DMS53 treated with DMSO at 0.1 percent for 48 hours (cell line): ENCODE measurements around the gene POMGNT1.

Source experiments
- DNase-seq: peaks from one replicate; lab custom pipeline; 2025; ENCODE audit not compliant: unreplicated experiment; lab: John Stamatoyannopoulos, UW

POMGNT1 gene

DNA sequence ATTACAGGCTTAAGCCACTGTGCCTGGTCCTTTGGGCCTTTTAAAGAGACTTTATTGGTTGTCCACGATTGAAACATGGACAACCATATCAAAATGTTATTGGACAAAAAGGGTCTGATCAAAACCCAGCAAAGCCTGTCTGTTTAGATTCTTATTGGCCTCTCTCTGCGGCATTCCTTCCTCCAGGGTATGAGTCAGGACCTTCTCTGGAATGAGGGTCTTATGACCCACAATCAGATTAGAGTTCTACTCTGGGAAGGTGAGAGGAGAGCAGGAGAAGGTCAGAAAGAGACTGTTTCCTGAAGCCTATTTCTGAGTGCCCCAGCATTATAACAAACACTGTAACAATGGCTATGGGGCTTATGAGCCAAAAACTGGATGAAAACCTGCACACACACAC lies 12.8 kb upstream of the POMGNT1 start:
- no peak for DNase-seq

DNA sequence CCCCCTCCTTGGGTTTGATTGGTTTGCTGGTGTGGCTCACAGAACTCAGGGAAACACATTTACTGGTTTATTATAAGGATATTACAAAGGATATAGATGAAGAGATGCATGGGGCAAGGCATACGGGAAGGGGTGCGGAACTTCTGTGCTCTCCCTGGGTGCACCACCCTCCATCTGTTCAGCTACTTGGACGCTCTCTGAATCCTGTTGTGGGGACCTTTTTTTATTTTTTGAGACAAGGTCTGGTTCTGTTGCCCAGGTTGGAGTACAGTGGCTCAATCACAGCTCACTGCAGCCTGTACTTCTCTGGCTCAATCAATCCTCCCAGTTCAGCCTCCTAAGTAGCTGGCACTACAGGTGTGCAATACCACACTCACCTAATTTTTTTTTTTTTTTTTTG lies 12.3 kb upstream of the POMGNT1 start:
- no peak for DNase-seq

DNA sequence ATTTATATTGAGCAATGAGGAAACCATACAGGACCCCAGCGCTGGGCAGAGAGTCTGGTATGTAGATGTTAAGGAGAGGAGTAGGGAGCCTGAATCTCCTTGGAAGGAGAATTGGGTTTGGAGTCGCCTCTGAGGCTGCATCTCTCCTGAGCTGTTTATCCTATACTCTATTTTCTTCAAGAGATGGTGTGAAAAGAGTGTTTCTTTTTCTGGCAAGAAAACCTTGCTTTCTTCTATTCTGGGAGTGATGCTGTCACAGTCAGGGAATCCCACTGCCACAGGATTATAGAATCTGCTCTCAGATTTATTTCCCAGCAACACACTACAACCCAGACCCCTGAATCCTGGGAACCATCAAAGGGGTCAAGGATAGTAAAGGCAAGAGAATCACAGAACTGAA lies 8.2 kb upstream of the POMGNT1 start:
- DNase-seq, result no peak

DNA sequence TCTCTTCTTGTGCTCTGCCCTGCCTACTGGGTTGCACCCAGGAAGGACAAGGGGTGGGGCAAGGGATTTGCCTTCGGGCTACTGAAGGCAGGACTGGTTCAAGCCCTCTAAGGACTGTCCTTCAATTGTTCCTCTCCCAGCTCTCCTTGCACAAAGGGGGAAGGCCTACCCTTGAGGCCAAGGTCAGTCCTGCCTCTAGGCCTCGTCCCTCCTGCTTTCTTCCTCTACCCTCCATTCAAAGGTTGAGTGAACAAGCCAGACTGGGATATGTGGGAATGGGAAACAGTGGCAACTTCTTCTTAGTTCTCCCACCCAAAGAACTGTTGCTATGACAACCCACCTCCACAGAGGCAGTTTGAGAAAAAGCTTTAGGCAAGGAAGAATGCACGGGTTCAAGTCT lies 7.6 kb upstream of the POMGNT1 start:
- DNase-seq, result no peak

DNA sequence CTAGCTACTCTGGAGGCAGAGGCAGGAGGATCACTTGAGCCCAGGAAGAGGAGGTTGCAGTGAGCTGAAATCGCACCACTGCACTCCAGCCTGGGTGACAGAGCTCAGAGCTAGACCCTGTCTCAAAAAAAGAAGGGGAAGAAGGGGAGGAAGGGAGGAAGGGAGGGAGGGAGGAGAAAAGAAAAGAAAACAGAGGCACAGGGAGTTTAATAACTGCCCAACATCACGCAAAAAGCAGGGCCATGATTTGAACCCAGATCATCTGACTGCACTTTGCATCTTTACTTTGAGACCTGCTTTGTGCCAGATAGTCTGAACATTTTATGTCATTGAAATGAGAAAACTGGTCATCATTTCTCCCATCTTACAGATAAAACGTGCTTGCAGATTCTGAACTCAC lies 6.9 kb upstream of the POMGNT1 start:
- DNase-seq, result no peak

DNA sequence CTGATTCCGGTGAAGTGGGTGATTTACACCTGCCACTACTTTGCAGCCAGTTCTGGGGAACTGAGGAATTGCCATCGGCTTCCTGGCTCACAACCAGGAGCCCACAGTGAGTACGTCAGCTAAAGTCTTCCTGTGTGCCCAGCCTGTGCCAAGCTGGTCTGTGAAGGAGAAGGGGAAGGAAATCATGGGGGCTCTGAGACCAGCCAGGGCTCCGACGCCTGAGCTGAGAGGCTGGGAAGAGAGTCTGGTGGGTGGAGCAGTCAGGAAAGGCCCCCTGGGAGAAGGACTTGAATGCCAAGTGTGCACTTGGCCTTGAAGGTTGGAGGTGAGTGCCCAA lies 6.1 kb upstream of the POMGNT1 start:
- no peak for DNase-seq

DNA sequence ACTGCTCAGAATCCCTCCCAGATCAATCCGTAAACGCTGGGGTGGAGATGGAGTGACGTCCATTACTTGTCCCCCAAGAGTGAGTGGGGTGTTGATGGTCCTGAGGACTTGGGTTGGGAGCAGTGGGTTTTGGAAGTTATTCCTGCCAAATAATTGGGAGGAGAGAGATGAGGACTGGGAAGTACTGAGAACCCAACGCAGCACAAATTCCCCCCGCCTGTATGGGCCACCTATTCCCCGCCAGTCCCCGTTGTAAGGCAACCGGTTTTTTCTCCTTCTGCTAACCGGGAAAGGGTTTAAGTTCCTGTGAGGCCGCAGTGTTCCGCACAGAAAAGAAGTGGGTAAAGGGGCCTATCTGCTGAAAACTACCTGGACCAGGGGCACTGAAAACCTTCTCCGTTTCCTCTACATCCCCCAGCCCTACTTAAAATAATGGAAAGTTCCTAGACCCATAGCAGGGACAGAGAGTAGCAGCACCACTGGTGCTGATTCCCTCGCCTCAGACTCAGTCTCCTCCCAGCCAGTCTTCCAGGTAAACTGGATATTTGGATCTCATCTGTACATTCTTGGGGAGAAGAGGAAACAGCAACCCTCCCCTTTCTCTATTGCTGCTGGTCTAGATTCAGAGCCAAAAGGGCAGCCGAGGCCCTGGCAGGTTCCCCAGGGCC lies 5.6 kb upstream of the POMGNT1 start:
- no peak for DNase-seq

DNA sequence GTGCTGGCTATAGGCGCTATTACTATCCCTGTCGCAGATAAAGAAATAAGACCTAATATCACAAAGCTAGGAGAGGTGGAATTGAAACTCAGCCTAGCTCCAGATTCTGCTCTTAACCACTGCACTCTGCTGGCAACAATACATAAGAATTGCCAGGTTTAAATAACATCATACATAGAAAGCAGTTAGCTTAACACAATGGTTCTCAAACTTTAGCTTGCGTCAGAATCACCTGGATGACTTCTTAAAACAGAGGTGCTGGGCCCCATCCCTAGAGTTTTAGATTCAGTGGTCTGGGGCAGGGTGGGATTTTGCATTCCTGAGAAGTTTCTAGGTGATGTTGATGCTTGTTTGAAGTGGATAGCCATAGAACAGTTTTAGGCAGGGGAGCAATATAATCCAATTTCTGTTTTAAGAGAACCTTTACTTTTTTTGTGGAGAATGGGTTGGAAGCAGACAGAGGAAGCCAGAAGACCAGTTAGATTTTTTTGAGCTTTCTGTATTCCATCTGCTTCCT lies 1.1 kb upstream of the POMGNT1 start:
- no peak for DNase-seq

DNA sequence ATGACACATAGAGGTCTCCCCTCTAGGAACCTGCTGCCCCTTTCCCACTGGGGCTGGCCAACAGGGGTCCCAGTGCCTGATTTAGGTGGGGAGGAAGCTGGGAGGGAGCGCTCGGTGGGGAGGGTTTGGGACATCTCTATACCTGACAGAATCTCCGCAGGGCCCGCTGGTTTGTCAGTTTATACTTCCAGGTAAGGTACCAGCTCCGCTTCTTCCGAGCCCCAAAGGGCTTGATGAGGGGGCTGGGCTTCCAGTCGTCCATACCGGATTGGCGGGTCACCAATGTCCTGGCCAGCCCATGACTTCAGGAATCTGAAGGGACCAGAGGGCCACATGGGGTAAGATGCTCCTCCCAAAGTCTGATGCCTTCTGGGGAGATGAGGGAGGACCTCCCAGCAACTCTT lies 672 bp downstream of the POMGNT1 start:
- no peak for DNase-seq

DNA sequence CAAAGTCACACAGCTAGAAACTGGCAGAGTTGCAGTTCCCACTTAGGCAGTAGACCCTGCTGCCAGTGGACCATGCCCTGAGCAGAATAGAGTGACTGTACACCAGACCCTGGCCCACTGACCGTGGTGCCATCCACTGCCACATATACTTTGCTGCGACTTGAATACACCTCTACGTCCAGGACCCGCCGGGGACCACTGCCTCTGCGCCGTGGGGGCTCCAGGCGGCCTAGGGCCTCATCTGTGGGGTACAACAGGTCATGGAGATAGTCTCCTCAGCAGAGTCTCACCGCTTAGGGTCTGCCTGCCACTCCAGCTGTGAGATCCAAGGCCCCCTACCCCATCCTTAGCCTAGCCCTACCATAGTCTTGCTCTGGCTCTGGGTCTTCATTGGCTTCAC lies 1.6 kb downstream of the POMGNT1 start:
- no peak for DNase-seq

DNA sequence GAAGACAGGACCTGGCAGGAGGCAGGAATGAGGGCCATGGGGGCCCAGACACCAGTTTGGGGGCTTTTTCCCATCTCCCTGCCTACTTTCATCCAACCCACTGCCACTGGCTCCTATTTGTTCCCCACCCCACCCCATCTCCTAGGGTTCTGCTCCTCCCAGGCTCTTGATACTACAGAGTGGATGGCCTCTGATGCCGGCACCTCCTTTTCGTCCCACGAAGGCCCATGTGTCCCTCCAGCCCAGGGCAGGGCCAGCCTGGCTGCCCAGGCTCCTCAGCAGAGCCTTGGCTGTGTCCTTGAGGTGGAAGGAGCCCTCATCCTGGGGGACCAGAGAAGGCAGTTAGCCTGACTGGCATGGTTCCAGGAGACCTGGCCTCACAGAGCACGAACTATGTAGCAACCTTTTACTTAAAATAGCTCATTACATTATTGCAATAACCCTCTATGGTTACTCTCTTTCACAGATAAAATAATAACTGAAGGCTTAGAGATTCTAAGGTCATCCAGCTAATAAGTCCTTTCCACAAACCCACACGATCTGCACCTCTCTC lies 3.5 kb downstream of the POMGNT1 start:
- DNase-seq, result no peak

DNA sequence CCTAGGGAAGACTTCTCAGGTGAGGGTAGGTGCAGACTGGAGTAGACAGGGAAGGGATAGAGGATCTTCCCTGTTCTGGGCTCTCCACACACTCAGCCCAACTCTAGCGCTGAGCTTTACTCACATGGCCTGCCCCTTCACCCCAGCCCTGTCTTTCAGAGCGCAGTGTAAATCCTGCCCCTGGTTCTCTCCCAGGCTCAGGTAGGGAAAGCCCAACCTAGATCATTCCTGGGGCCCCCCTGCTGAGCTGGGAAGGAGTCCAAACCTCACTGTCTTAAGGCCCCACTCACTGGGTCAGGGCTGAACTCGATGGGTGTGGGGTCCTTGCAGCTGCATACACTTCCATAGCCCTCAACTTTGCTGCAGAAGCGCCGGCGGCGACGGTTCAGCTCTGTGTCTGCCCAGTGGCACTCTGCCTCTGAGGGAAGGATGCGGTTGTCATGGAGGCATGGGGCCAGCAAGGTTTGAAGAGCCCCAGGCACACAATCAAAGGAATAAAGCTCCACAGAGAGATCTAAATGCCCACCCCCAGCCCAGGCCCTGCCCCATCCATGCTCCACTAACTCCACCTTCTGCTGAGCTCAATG lies 4.2 kb downstream of the POMGNT1 start:
- no peak for DNase-seq

DNA sequence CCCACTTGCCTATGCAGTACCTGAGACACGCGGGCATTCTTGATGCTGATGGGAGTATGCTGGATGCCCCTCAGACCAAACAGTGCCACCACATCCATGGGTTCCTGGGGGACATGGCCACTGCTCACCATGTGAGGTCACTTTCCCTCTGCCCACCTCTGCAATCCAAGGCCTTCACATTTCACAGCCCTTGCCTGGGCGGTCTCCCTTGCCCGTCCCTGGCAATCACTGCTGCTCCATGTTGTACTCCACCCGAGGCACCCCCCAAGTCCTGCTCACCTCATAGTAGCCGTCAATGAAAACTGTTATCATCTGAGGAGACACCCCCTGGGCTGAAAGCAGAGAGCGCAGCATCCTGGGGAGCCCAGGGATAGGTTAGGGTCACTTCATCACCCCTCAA lies 4.9 kb downstream of the POMGNT1 start:
- no peak for DNase-seq

DNA sequence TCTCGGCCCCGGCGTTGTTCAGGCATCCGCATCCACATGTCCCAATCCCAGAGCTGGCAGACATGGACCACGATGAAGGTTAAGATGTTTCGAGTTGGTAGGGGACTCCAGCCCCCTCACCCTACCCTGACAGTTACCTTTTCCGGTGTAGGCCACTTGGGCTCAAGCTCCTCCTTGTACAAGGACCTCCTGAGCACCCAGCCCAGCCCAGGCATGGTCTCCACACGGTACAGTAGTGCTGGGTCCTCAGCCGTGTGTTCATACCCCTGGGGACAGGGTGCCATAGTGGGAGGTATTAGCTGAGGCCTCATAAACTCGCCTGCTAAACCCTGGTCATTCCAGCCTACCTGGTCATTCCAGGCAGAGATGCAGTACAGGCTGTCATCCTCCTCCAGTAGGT lies 6.1 kb downstream of the POMGNT1 start:
- DNase-seq, result no peak

DNA sequence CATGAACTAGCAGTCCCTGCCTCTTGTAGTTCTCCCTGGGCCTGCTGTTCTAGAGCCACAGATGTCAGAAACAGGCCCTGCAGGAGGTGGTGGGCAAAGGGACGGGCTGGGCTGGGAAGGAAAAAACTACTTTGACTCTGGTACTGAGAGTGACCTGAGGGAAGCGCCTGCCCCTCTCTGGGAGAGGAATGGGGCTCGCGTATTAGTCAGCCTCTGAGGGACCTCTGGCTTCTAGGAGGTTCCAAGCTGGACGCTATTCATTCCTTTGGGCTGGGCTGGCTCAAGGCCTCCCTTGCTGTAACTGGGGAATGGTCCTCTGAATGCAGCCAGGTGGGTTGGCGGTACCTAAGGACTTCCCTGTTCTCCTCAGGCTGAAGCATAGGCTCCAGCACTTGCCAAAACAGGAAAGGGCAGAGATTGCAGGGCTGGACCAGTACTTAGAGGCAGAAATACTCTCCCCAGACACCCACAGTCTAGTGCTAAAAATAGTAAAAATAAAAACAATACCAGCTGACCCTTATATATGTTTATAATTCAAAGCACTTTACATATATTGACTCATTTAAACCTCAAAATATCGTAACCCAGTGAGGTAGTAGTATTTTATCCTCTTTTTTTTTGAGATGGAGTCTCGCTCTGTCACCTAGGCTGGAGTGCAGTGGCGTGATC lies 7.1 kb downstream of the POMGNT1 start:
- no peak for DNase-seq

DNA sequence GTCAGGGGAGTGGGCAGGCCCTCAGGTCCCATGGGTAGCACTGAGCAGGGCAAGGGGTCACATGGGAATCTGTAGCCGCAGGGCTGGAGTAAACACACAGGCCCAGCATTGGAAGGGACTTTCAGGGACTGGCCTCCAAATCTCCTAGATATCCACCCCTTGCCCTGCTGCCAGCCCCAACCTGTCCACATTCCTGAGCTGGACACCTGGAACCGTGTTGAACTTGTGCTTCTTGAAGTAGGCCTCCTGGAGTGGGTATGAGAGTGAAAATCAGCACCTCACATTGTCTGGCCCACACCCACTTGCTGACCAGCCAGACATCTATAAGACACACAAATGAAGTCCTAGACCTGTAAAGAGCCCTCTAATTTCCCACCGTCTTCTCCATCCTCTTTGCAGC lies 7.7 kb downstream of the POMGNT1 start:
- DNase-seq, result no peak

DNA sequence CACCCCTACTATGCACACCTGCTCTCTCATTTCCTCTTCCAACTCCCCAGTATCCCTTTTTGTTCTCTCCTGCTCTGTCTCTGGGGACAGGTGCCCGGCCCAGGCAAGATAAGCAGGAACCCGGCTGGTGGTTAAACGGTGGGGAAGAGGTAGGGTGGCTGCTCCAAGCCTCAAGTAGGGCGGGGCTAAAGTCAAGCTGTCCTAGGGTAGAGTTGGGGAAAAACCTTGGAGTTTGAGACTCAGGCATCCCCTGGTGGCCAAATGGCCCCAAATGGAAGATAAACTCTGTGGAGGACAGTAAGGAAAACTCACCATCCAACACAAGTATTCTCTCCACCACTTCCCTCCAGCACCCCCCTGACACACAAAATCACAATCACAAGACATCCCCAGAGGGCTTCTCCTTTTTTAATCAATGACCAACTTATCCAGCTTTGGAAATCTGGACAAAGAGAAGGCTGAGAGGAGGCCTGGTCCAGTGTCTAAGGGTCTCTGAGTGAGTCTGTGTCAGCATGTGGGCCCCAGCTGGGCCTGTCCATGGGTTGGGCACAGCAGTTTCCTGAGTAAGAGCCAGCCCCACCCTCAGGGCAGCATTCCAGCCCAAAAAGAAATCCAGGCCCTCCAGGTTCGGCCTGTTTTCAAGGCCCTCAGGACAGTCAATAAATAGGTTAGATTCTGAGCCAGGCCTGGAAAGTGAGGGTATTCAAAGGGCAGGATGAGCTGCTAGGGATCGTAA lies 9.8 kb downstream of the POMGNT1 start:
- DNase-seq, result no peak

DNA sequence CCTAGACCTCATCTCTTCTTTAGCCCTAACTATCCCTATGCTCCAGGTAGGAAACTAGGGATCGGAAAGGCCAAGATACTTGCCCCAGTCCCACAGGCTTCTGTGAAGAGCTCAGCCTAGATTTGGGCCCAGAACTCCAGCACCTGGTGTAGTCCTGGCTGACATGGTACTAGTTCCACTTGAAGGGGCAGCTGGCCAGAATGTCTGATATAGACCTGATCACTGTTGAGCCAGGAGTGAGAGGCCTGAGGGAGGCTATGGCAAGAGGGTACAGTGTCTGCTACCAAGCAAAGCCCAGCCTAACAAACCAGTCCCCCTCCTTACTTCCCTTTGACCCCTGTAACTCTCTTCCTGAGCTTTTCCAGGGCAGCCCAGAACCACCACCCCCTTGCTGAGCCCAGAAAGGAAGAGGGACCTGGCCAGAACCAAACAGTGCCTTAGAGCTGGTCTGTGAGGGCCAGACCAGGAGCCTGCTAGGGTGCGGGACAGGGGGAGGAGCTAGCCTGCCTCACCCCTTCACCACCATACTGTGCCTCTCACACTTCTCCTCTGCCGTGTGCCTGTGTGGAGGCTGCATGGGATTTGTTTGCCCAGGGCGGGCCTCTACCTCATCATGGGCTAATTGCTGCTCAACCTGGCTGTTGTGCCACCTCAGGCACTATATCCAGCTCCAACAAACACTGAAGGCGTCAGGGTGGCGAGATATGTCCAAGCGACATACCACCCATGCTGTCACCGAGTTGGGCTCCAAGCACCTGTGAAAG lies 10.9 kb downstream of the POMGNT1 start:
- DNase-seq, result no peak

DNA sequence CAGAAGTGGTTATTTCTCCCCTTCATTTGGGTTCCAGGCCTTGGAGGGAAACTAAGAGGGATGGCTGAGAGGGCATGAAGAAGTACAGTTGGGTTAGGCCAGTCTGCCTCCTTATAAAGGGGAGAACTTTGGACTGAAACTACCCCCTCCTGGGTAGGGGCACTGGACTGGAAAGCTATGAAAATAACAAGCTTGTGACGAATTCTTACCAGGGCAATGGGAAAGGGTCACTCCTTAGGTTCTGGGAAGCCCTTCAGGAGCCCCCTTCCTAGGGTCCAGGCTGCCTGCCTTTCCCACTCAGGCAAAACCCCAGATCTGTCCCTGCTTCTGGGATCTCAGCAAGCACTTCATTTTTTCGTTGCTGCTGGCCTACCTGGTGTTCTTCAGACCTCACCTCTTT lies 12.2 kb downstream of the POMGNT1 start:
- DNase-seq, result no peak

DNA sequence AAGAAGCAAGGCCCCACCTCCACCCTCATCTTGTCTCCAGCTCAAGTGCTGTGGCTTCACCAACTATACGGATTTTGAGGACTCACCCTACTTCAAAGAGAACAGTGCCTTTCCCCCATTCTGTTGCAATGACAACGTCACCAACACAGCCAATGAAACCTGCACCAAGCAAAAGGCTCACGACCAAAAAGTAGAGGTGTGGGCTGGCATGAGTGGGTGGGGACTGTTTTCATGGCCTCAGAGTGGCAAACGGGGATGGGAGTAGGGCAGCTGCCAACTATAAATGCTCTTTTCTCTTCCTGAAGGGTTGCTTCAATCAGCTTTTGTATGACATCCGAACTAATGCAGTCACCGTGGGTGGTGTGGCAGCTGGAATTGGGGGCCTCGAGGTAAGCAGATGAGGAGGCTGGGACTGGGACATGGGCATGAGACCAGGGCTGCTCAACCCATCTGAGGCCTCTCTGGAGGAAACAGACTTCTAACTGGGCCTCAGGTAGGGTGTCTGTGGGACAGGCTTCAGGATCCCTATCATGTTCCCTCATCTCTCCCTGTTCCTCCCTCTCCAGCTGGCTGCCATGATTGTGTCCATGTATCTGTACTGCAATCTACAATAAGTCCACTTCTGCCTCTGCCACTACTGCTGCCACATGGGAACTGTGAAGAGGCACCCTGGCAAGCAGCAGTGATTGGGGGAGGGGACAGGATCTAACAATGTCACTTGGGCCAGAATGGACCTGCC lies 13.1 kb downstream of the POMGNT1 start:
- no peak for DNase-seq
